H1 (cell line): ENCODE results near the gene SLC38A10. TPM values are rescaled to one million over a fixed set of nuclear protein-coding genes. Genes with fewer than 3 reads are reported as not detected.

ENCODE experiments used
- CTCF ChIA-PET: fragments of 300-600 bp; sonication (Branson Sonifier 250); formaldehyde crosslinking; loops from one replicate; lab custom pipeline; 2021; ENCODE audit not compliant: partially characterized antibody; lab: Charles Lee
- POLR2A ChIA-PET: fragments of 300-600 bp; sonication (Branson Sonifier 250); formaldehyde crosslinking; loops from one replicate; lab custom pipeline; 2021; ENCODE audit warnings: inconsistent platforms; ENCODE audit not compliant: partially characterized antibody; lab: Charles Lee
- DNase-seq, 2 experiments: peaks; one replicate each; pipeline versions ENCODE4 v3.0.0 to v3.0.0-alpha.2; 2010 to 2022; ENCODE audit warnings: low spot score in 2 of 2, low read depth in 1 of 2, mixed read lengths in 1 of 2
- FAIRE-seq: peaks from 2 replicates; lab custom pipeline; 2011; peaks lifted over from hg19 to GRCh38; lab: Jason Lieb, UNC
- H2AFZ ChIP-seq: 2 replicates; pipeline ENCODE4 v1.8.1; 2012; ENCODE audit warnings: low read length, inconsistent platforms
- H2AK5ac ChIP-seq: 2 replicates; pipeline ENCODE4 v1.6.1; 2013; ENCODE audit warnings: low read depth, low read length
- H2BK120ac ChIP-seq: replicated peaks from 2 replicates; pipeline ENCODE3; 2013; ENCODE audit warnings: low read depth, low read length, inconsistent platforms
- H2BK12ac ChIP-seq: 2 replicates; pipeline ENCODE4 v1.6.1; 2013; ENCODE audit warnings: low read depth, low read length
- H2BK15ac ChIP-seq: 2 replicates; pipeline ENCODE4 v1.6.1; 2013; ENCODE audit warnings: low read length
- H2BK20ac ChIP-seq: 2 replicates; pipeline ENCODE4 v1.6.1; 2013; ENCODE audit warnings: low read length
- H2BK5ac ChIP-seq: 2 replicates; pipeline ENCODE4 v1.6.1; 2013; ENCODE audit warnings: low read depth, low read length
- H3K14ac ChIP-seq: 2 replicates; pipeline ENCODE4 v1.6.1; 2013; ENCODE audit warnings: inconsistent platforms; ENCODE audit not compliant: insufficient read length
- H3K18ac ChIP-seq: 2 replicates; pipeline ENCODE4 v1.6.1; 2013; ENCODE audit warnings: low read length; ENCODE audit errors: extremely low read depth
- H3K23ac ChIP-seq: 2 replicates; pipeline ENCODE4 v1.6.1; 2013; ENCODE audit warnings: inconsistent platforms; ENCODE audit not compliant: insufficient read length
- H3K23me2 ChIP-seq: 2 replicates; pipeline ENCODE4 v1.6.1; 2013; ENCODE audit warnings: low read depth, low read length
- H3K27ac ChIP-seq: 2 replicates; pipeline ENCODE4 v1.6.1; 2011; ENCODE audit warnings: low read depth, low read length, inconsistent platforms
- H3K27me3 ChIP-seq, 4 experiments: replicated peaks in 1 of 4; 1 replicate in 1 of 4; 2 replicates in 3 of 4; pipeline versions ENCODE4 v1.6.1 to v1.8.1; 2011 to 2013; ENCODE audit warnings: low read length in 3 of 4, mild to moderate bottlenecking in 3 of 4, inconsistent platforms in 2 of 4, mixed read lengths in 2 of 4, moderate library complexity in 1 of 4; ENCODE audit not compliant: control insufficient read depth in 3 of 4, insufficient read depth in 3 of 4; ENCODE audit errors: extremely low read depth in 1 of 4
- H3K36me3 ChIP-seq, 4 experiments: 2 replicates each; pipeline versions ENCODE4 v1.6.1 to v1.8.1; 2011 to 2013; ENCODE audit warnings: mild to moderate bottlenecking in 4 of 4, low read length in 3 of 4, moderate library complexity in 2 of 4, control low read depth in 1 of 4, inconsistent platforms in 1 of 4; ENCODE audit not compliant: insufficient read depth in 4 of 4, control insufficient read depth in 2 of 4
- H3K4ac ChIP-seq: replicated peaks from 2 replicates; pipeline ENCODE3; 2013; ENCODE audit warnings: low read length, low read depth, mixed read lengths, inconsistent platforms; ENCODE audit not compliant: insufficient read length
- H3K4me1 ChIP-seq, 4 experiments: replicated peaks in 1 of 4; 1 replicate in 1 of 4; 2 replicates in 3 of 4; pipeline versions ENCODE4 v1.6.1 to v1.8.1; 2011 to 2013; ENCODE audit warnings: low read length in 3 of 4, inconsistent platforms in 2 of 4, mixed read lengths in 1 of 4; ENCODE audit not compliant: insufficient read depth in 4 of 4, control insufficient read depth in 3 of 4
- H3K4me2 ChIP-seq, 2 experiments: 2 replicates each; pipeline versions ENCODE4 v1.6.1 to v1.8.1; 2011 to 2013; ENCODE audit warnings: low read depth in 2 of 2, low read length in 2 of 2, control low read depth in 1 of 2, inconsistent platforms in 1 of 2, mild to moderate bottlenecking in 1 of 2; ENCODE audit not compliant: insufficient read depth in 1 of 2
- H3K4me3 ChIP-seq, 4 experiments: fragments of 200-600, 300-600 bp in 1 of 4; sonication (generic), shearing (Covaris generic), sonication (Bioruptor Twin) in 1 of 4; 2 replicates each; pipeline versions ENCODE4 v1.5.1 to v1.8.1; 2011 to 2016; ENCODE audit warnings: low read length in 4 of 4, low read depth in 3 of 4, control low read depth in 2 of 4, inconsistent platforms in 2 of 4, mild to moderate bottlenecking in 2 of 4, mixed read lengths in 1 of 4, moderate library complexity in 1 of 4; ENCODE audit not compliant: insufficient read depth in 2 of 4; ENCODE audit errors: extremely low read depth in 1 of 4
- H3K56ac ChIP-seq: replicated peaks from 2 replicates; pipeline ENCODE3; 2013; ENCODE audit warnings: low read depth, mild to moderate bottlenecking, mixed read lengths, low read length, inconsistent platforms; ENCODE audit not compliant: insufficient read length
- H3K79me1 ChIP-seq: 2 replicates; pipeline ENCODE4 v1.6.1; 2013; ENCODE audit warnings: low read depth, low read length, control low read depth
- H3K79me2 ChIP-seq, 2 experiments: 2 replicates each; pipeline versions ENCODE4 v1.6.1 to v1.8.1; 2012 to 2013; ENCODE audit warnings: low read length in 2 of 2, mild to moderate bottlenecking in 2 of 2, inconsistent platforms in 1 of 2; ENCODE audit not compliant: insufficient read depth in 2 of 2, control insufficient read depth in 1 of 2
- H3K9ac ChIP-seq, 4 experiments: replicated peaks in 1 of 4; 1 replicate in 1 of 4; 2 replicates in 3 of 4; pipeline versions ENCODE4 v1.6.1 to v1.8.1; 2011 to 2013; ENCODE audit warnings: low read depth in 3 of 4, low read length in 3 of 4, control low read depth in 2 of 4, mild to moderate bottlenecking in 2 of 4, moderate library complexity in 2 of 4, inconsistent platforms in 1 of 4; ENCODE audit errors: extremely low read depth in 1 of 4
- H3K9me3 ChIP-seq, 2 experiments: 2 replicates each; pipeline versions ENCODE4 v1.6.1 to v1.8.1; 2012 to 2013; ENCODE audit warnings: mild to moderate bottlenecking in 2 of 2, moderate library complexity in 2 of 2, control low read depth in 1 of 2, inconsistent platforms in 1 of 2, low read depth in 1 of 2, low read length in 1 of 2, mixed read lengths in 1 of 2; ENCODE audit not compliant: insufficient read depth in 2 of 2
- H4K20me1 ChIP-seq, 2 experiments: replicated peaks in 1 of 2; 2 replicates each; pipeline versions ENCODE3 to v1.8.1; 2011 to 2013; ENCODE audit warnings: inconsistent platforms in 2 of 2, low read length in 2 of 2, mild to moderate bottlenecking in 1 of 2; ENCODE audit not compliant: insufficient read depth in 2 of 2, control insufficient read depth in 1 of 2
- H4K5ac ChIP-seq: 2 replicates; pipeline ENCODE4 v1.6.1; 2013; ENCODE audit warnings: low read length, low read depth, mixed read lengths, inconsistent platforms; ENCODE audit not compliant: insufficient read length
- H4K8ac ChIP-seq: 2 replicates; pipeline ENCODE4 v1.8.0; 2013; ENCODE audit warnings: mild to moderate bottlenecking, moderate library complexity, low read length, inconsistent platforms; ENCODE audit not compliant: insufficient read depth; ENCODE audit errors: extremely low read depth
- H4K91ac ChIP-seq: replicated peaks from 2 replicates; pipeline ENCODE3; 2013; ENCODE audit warnings: low read length, mixed read lengths, inconsistent platforms; ENCODE audit not compliant: insufficient read length
- BACH1 ChIP-seq: IDR thresholded peaks from 2 replicates; pipeline ENCODE4 v1.6.1; 2012; ENCODE audit warnings: low read length, improper control_type of control experiment
- CHD1 ChIP-seq: IDR thresholded peaks from 2 replicates; pipeline ENCODE4 v1.6.1; 2012; ENCODE audit warnings: low read depth, low read length, improper control_type of control experiment
- EP300 ChIP-seq, 2 experiments: IDR thresholded peaks; 1 replicate in 1 of 2; 2 replicates in 1 of 2; pipeline ENCODE4 v1.6.1; 2011 to 2012; ENCODE audit warnings: low read depth in 2 of 2, low read length in 2 of 2, mild to moderate bottlenecking in 2 of 2, borderline replicate concordance in 1 of 2, inconsistent platforms in 1 of 2, moderate library complexity in 1 of 2
- GABPA ChIP-seq: IDR thresholded peaks from 2 replicates; pipeline ENCODE4 v1.6.1; 2011; ENCODE audit warnings: mild to moderate bottlenecking, low read length, moderate library complexity, borderline replicate concordance; ENCODE audit not compliant: insufficient read depth
- HDAC6 ChIP-seq: IDR thresholded peaks from one replicate; pipeline ENCODE4 v1.7.1; 2012; ENCODE audit warnings: low read depth, mild to moderate bottlenecking, inconsistent platforms, low read length, moderate library complexity
- POLR2A ChIP-seq, 2 experiments: IDR thresholded peaks; 1 replicate in 1 of 2; 2 replicates in 1 of 2; pipeline ENCODE4 v1.6.1; 2011; ENCODE audit warnings: low read depth in 2 of 2, low read length in 2 of 2, mild to moderate bottlenecking in 2 of 2; ENCODE audit errors: control extremely low read depth in 1 of 2
- RXRA ChIP-seq: IDR thresholded peaks from 2 replicates; pipeline ENCODE4 v1.6.1; 2011; ENCODE audit warnings: low read depth, mild to moderate bottlenecking, low read length, moderate library complexity; ENCODE audit not compliant: insufficient read depth
- SIX5 ChIP-seq: IDR thresholded peaks from 2 replicates; pipeline ENCODE4 v1.6.1; 2011; ENCODE audit warnings: mild to moderate bottlenecking, low read depth, low read length
- SP2 ChIP-seq: IDR thresholded peaks from 2 replicates; pipeline ENCODE4 v1.6.1; 2012; ENCODE audit warnings: mild to moderate bottlenecking, low read length, inconsistent platforms
- WGBS, 2 experiments: shearing (Covaris generic) in 1 of 2; methylation state at CpG; one replicate each; pipeline versions ENCODE4 v1.1.6 to v1.1.7; 2013 to 2015; ENCODE audit warnings: low lambda C conversion rate in 2 of 2, mixed read lengths in 2 of 2, inconsistent platforms in 1 of 2, low coverage in 1 of 2, missing lambda C conversion rate in 1 of 2; ENCODE audit not compliant: insufficient replicate concordance in 2 of 2, insufficient coverage in 1 of 2, insufficient read length in 1 of 2; ENCODE audit errors: extremely low coverage in 1 of 2, missing lambda C conversion rate in 1 of 2; 5-methylcytosine and 5-hydroxymethylcytosine counted together
- polyA plus RNA-seq, 7 experiments: library from polyadenylated mRNA; depleted of rRNA in 3 of 7; stranded (reverse) in 5 of 7; unstranded in 2 of 7; fragments of >200 nt in 5 of 7; fragments of 200-250 nt in 2 of 7; gene quantifications; 1 replicate in 5 of 7; 2 replicates in 1 of 7; 4 replicates in 1 of 7; pipeline versions ENCODE4 v1.2.1 to v1.2.3, GENCODE V29; 2011 to 2013; ENCODE audit warnings: missing spikeins in 2 of 7, mixed read lengths in 2 of 7
- total RNA-seq: library from RNA; stranded (reverse); fragmentation: NEBNext Ultra II Directional; extraction: Animal tissue kit (Norgen Biotek cat#: 25700); gene quantifications from 2 replicates; pipeline ENCODE4 v1.2.1, GENCODE V29; 2021

The SLC38A10 gene
- total and polyA plus RNA-seq, 2 of the 8 experiments (the other 6 are each of a cell fraction or from before 2014, with no cell fraction given), result 26.4 to 41.0 TPM

- H2BK15ac ChIP-seq, result no peak overlapping the region
- no peak overlapping the region for H4K5ac ChIP-seq
- no peak overlapping the region for H3K27ac ChIP-seq
- no peak overlapping the region for H2BK120ac ChIP-seq
- peaks cover 0 to 12% (median 0%) of the 10 kb centered on the region in 4 experiments; a peak in 4 of 7 replicates for H3K4me1 ChIP-seq
- H3K23me2 ChIP-seq, result no peaks in the 10 kb centered on the region
- no peak overlapping the region for H3K18ac ChIP-seq
- peaks cover 13% of the 10 kb centered on the region for H3K79me1 ChIP-seq
- ChIA-PET POLR2A (no interaction called here), CTCF (interaction anchor here (0.7 to 2.0 kb wide), 4 partner anchors 10 to 188 kb away, joined by 3 to 5 read pairs (median 4); no protein-coding TSS in a partner anchor)
- H3K23ac ChIP-seq, result no peak overlapping the region
- 95% methylated on average over 12 of the region's 12 CpGs; no CpG with 5 or more reads in 1 of the 2 experiments for WGBS, 2 experiments
- FAIRE-seq (no peak), DNase-seq (no peak)
- no peak overlapping the region for H3K4ac ChIP-seq
- no peak overlapping the region for H2BK20ac ChIP-seq
- no peak overlapping the region for H2AFZ ChIP-seq
- H2AK5ac ChIP-seq, result no peak overlapping the region
- H3K56ac ChIP-seq, result no peak overlapping the region
- H4K8ac ChIP-seq, result no peak overlapping the region; the same call in none of the 2 replicates
- H3K4me3 ChIP-seq, result no peak overlapping the region
- H3K14ac ChIP-seq, result no peak overlapping the region
- H3K9me3 ChIP-seq, result no peaks in the 10 kb centered on the region
- no peak overlapping the region; the same call in 1 of the 2 replicates for H2BK5ac ChIP-seq
- peaks cover 12 to 13% of the 10 kb centered on the region in 2 experiments for H4K20me1 ChIP-seq
- no peak overlapping the region for H3K9ac ChIP-seq
- H3K79me2 ChIP-seq, result peaks cover 0 to 12% of the 10 kb centered on the region in 2 experiments; a peak in 2 of 4 replicates
- H3K27me3 ChIP-seq, result no peaks in the 10 kb centered on the region
- TF ChIP-seq GABPA, result no peak
- TF ChIP-seq CHD1, result no peak
- TF ChIP-seq SP2, result no peak
- TF ChIP-seq POLR2A (IDR thresholded peaks at IDR 0.05; ENCODE audit: control extremely low read depth in 1 of 2, low read depth in 2 of 2, low read length in 2 of 2), result no peak
- TF ChIP-seq BACH1, result no peak
- TF ChIP-seq SIX5, result no peak
- no peak for TF ChIP-seq EP300 (IDR thresholded peaks at IDR 0.05; ENCODE audit: borderline replicate concordance in 1 of 2, low read depth in 2 of 2, low read length in 2 of 2)
- no peak for TF ChIP-seq HDAC6
- no peak for TF ChIP-seq RXRA
- no peak overlapping the region for H3K4me2 ChIP-seq
- peaks cover 0 to 10% (median 4%) of the 10 kb centered on the region in 4 experiments; a peak in 4 of 8 replicates for H3K36me3 ChIP-seq
- H2BK12ac ChIP-seq, result no peak overlapping the region
- H4K91ac ChIP-seq, result no peak overlapping the region
Measured at GRCh38 chr17:81285894-81286293, 9.2 kb downstream of the SLC38A10 start.
